Keratinocyte (primary cell): ENCODE data around the gene C11orf68. TPM values are rescaled to one million over a fixed set of nuclear protein-coding genes. Genes with fewer than 3 reads are reported as not detected.

Source experiments
- DNase-seq: peaks from one replicate; pipeline ENCODE4 v3.0.0-alpha.2; 2011; ENCODE audit warnings: low read depth, missing footprints, low spot score
- FAIRE-seq: peaks from 2 replicates; lab custom pipeline; 2011; peaks lifted over from hg19 to GRCh38; lab: Jason Lieb, UNC
- H2AFZ ChIP-seq: 2 replicates; pipeline ENCODE4 v1.6.0; 2012; ENCODE audit warnings: low read length, control low read depth, inconsistent platforms; ENCODE audit not compliant: control insufficient read depth
- H3K27ac ChIP-seq: 2 replicates; pipeline ENCODE4 v1.5.1; 2011; ENCODE audit warnings: low read length; ENCODE audit not compliant: control insufficient read depth, insufficient read depth
- H3K27me3 ChIP-seq: 3 replicates; pipeline ENCODE4 v1.6.0; 2011; ENCODE audit warnings: low read length; ENCODE audit not compliant: control insufficient read depth, insufficient read depth; ENCODE audit errors: extremely low read depth
- H3K36me3 ChIP-seq, 2 experiments: 2 replicates in 1 of 2; 3 replicates in 1 of 2; pipeline ENCODE4 v1.5.1; 2011; ENCODE audit warnings: low read length in 2 of 2, mild to moderate bottlenecking in 1 of 2; ENCODE audit not compliant: control insufficient read depth in 2 of 2, insufficient read depth in 2 of 2; ENCODE audit errors: extremely low read depth in 1 of 2
- H3K4me1 ChIP-seq: 3 replicates; pipeline ENCODE4 v1.5.1; 2011; ENCODE audit warnings: low read length; ENCODE audit not compliant: control insufficient read depth, insufficient read depth; ENCODE audit errors: extremely low read depth
- H3K4me2 ChIP-seq: 3 replicates; pipeline ENCODE4 v1.6.0; 2011; ENCODE audit warnings: low read depth, low read length; ENCODE audit not compliant: control insufficient read depth, insufficient read depth; ENCODE audit errors: extremely low read depth
- H3K4me3 ChIP-seq, 3 experiments: fragments of 200-600 bp in 1 of 3; sonication (generic) in 1 of 3; 2 replicates in 2 of 3; 3 replicates in 1 of 3; pipeline ENCODE4 v1.5.1; 2011 to 2016; ENCODE audit warnings: low read length in 3 of 3, mild to moderate bottlenecking in 3 of 3, control low read depth in 2 of 3, inconsistent platforms in 1 of 3, low read depth in 1 of 3, mixed read lengths in 1 of 3, mixed run types in 1 of 3, moderate library complexity in 1 of 3; ENCODE audit not compliant: control insufficient read depth in 2 of 3, insufficient read depth in 2 of 3; ENCODE audit errors: extremely low read depth in 1 of 3
- H3K79me2 ChIP-seq: 2 replicates; pipeline ENCODE4 v1.6.0; 2012; ENCODE audit warnings: low read length; ENCODE audit not compliant: control insufficient read depth, insufficient read depth
- H3K9ac ChIP-seq: 3 replicates; pipeline ENCODE4 v1.6.0; 2011; ENCODE audit warnings: low read length; ENCODE audit not compliant: control insufficient read depth, insufficient read depth; ENCODE audit errors: extremely low read depth
- H3K9me1 ChIP-seq: 3 replicates; pipeline ENCODE4 v1.6.0; 2011; ENCODE audit warnings: low read length; ENCODE audit not compliant: control insufficient read depth, insufficient read depth; ENCODE audit errors: extremely low read depth
- H3K9me3 ChIP-seq: 2 replicates; pipeline ENCODE4 v1.5.1; 2012; ENCODE audit warnings: low read depth, low read length; ENCODE audit not compliant: control insufficient read depth
- H4K20me1 ChIP-seq: 3 replicates; pipeline ENCODE4 v1.6.0; 2011; ENCODE audit warnings: low read length; ENCODE audit not compliant: control insufficient read depth, insufficient read depth; ENCODE audit errors: extremely low read depth
- EZH2 ChIP-seq: IDR thresholded peaks from one replicate; pipeline ENCODE4 v1.6.1; 2012; ENCODE audit warnings: inconsistent platforms, mild to moderate bottlenecking, low read length, moderate library complexity
- dilution Hi-C: fragments of 300-500 bp; cut with MboI; formaldehyde crosslinking; loops from one replicate; pipeline ENCODE4 v1.7.0; 2020; ENCODE audit warnings: low sequenced_read_pairs; ENCODE audit not compliant: extremely low pct_ligation_motif_present
- polyA plus RNA-seq, 5 experiments: library from polyadenylated mRNA; depleted of rRNA in 3 of 5; stranded (reverse) in 3 of 5; stranded (forward) in 1 of 5; unstranded in 1 of 5; fragments of >200 nt; gene quantifications; 1 replicate in 1 of 5; 2 replicates in 3 of 5; 3 replicates in 1 of 5; pipeline versions ENCODE4 v1.2.1 to v1.2.3, GENCODE V29; 2011 to 2012; ENCODE audit warnings: missing spikeins in 2 of 5, low read depth in 1 of 5, low replicate concordance in 1 of 5
- TF ChIP-seq, protein P1 (sequence below), 3 experiments: IDR thresholded peaks in 1 of 3; conservative IDR thresholded peaks in 1 of 3; optimal IDR thresholded peaks in 1 of 3; 2 replicates in 2 of 3; 3 replicates in 1 of 3; pipeline versions ENCODE3 to v1.5.1; 2011; ENCODE audit warnings: low read length in 3 of 3, mild to moderate bottlenecking in 3 of 3, moderate library complexity in 2 of 3, control low read depth in 1 of 3, inconsistent platforms in 1 of 3; ENCODE audit not compliant: insufficient read depth in 2 of 3; ENCODE audit errors: extremely low read depth in 1 of 3

Gene C11orf68
- polyA plus RNA-seq, 1 donor (not counting 4 experiments of a cell fraction or from before 2014, with no cell fraction given): 18.4 TPM

DNA sequence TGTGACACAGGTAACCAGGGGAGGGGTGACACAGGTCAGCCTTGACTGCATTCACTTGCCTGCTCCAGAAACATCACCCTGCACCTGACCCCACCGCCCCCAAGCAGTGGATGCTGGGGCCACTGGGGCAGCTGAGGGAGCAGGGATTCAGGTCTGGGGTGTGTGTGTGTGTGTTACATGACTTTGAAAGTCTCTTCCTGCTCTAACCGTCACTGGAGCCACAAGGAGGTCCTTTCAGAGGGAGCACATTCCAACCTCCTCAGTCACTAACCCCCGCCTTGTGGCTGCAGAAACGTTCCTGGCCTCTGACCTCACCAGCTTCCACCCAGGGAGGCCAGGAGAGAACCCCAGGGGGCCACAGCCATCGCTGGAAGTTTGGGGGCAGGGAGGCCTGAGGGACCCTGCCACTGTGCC lies 15.8 kb downstream of the C11orf68 start:
- H3K4me1 ChIP-seq: peaks cover 44% of the 10 kb centered on the region
- H3K36me3 ChIP-seq: peaks cover 1 to 9% of the 10 kb centered on the region in 2 experiments
- H3K79me2 ChIP-seq: peaks cover 28% of the 10 kb centered on the region
- no peaks in the 10 kb centered on the region for H3K27me3 ChIP-seq
- FAIRE-seq: no peak
- DNase-seq: no peak
- H3K9ac ChIP-seq: peak overlapping the region; percentile 64
- no peak for TF ChIP-seq EZH2
- peak overlapping the region; percentile 36 for H2AFZ ChIP-seq
- H4K20me1 ChIP-seq: no peaks in the 10 kb centered on the region
- H3K27ac ChIP-seq: peak overlapping the region; percentile 74
- H3K9me1 ChIP-seq: no peaks in the 10 kb centered on the region
- no peak overlapping the region for H3K4me3 ChIP-seq
- H3K4me2 ChIP-seq: peak overlapping the region; percentile 52
- H3K9me3 ChIP-seq: no peaks in the 10 kb centered on the region
- dilution Hi-C loops: no loop called here

DNA sequence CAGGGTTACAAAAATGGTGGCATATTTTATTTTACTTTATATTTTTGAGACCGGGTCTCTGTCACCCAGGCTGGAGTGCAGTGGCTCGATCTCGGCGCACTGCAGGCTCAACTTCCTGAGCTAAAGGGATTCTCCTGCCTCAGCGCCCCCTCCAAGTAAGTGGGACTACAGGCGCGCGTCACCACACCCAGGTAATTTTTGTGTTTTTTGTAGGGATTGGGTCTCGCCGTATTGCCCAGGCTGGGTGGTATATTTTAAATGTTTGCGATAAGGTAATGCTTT lies 18.0 kb downstream of the C11orf68 start:
- Histone ChIP-seq H3K36me3 (peaks cover 13 to 26% of the 10 kb centered on the region in 2 experiments), H3K9ac (peak overlapping the region; percentile 44), H4K20me1 (peaks cover 18% of the 10 kb centered on the region), H3K27ac (peak overlapping the region; percentile 76), H3K4me3 (peak overlapping the region in 2 of 3 experiments; percentile 44 to 51), H3K4me1 (peaks cover 57% of the 10 kb centered on the region), H3K9me3 (no peaks in the 10 kb centered on the region), H3K9me1 (peaks cover 2% of the 10 kb centered on the region), H3K79me2 (peaks cover 51% of the 10 kb centered on the region), H2AFZ (no peak overlapping the region), H3K4me2 (peak overlapping the region; percentile 82), H3K27me3 (no peaks in the 10 kb centered on the region)
- TF ChIP-seq EZH2: no peak
- TF ChIP-seq, protein P1, sequence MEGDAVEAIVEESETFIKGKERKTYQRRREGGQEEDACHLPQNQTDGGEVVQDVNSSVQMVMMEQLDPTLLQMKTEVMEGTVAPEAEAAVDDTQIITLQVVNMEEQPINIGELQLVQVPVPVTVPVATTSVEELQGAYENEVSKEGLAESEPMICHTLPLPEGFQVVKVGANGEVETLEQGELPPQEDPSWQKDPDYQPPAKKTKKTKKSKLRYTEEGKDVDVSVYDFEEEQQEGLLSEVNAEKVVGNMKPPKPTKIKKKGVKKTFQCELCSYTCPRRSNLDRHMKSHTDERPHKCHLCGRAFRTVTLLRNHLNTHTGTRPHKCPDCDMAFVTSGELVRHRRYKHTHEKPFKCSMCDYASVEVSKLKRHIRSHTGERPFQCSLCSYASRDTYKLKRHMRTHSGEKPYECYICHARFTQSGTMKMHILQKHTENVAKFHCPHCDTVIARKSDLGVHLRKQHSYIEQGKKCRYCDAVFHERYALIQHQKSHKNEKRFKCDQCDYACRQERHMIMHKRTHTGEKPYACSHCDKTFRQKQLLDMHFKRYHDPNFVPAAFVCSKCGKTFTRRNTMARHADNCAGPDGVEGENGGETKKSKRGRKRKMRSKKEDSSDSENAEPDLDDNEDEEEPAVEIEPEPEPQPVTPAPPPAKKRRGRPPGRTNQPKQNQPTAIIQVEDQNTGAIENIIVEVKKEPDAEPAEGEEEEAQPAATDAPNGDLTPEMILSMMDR (optimal IDR thresholded peaks at IDR 0.05 in 1 of 3, IDR thresholded peaks at IDR 0.05 in 1 of 3, conservative IDR thresholded peaks at IDR 0.05 in 1 of 3; ENCODE audit: extremely low read depth in 1 of 3, insufficient read depth in 2 of 3, low read length in 3 of 3): no peak
- dilution Hi-C loops: no loop called here
- DNase-seq (no peak), FAIRE-seq (no peak)
